ENCODE data around the gene SLC22A1. TPM values are rescaled to one million over a fixed set of nuclear protein-coding genes. Genes with fewer than 3 reads are reported as not detected.
"Not testable (repeated sequence)": the region's sequence is repeated elsewhere in the genome, so short reads cannot be mapped to it uniquely, and the experiment has no call there.

SLC22A1 gene
- polyA plus RNA-seq, 2 of the 4 experiments (the other 2 are of a cell fraction): 2.1 TPM

- no peak for TF ChIP-seq REST (IDR thresholded peaks at IDR 0.05)
Observed at GRCh38 chr6:160132776-160133338, 11.2 kb downstream of the SLC22A1 start (continued).

GRCh38 chr6:160133441-160134336, 12.1 kb downstream of the SLC22A1 start:
- no peak for ATAC-seq
- 93% methylated on average over 34 of the region's 47 CpGs for WGBS (ENCODE audit: missing lambda C conversion rate)

GRCh38 chr6:160134337-160134751, 12.7 kb downstream of the SLC22A1 start:
- H3K4me3 ChIP-seq; H3K27ac ChIP-seq; DNase-seq (ENCODE audit: low read depth in 1 of 2, low spot score in 1 of 2); ATAC-seq; H3K9me3 ChIP-seq; FAIRE-seq; H3K4me2 ChIP-seq; POLR2A ChIA-PET: not testable (repeated sequence)
- WGBS (ENCODE audit: missing lambda C conversion rate): 83% methylated on average over 1 of the region's 20 CpGs
- peaks cover 29% of the 10 kb centered on the region for H3K4me1 ChIP-seq
- CTCF ChIA-PET: interaction anchor here (1.5 to 1.8 kb wide), 2 partner anchors 321 to 322 kb away, joined by 4 read pairs; no protein-coding TSS in a partner anchor

More at GRCh38 chr6:160133441-160134336, 12.1 kb downstream of the SLC22A1 start:
- Histone ChIP-seq H3K4me1 (peaks cover 26% of the 10 kb centered on the region), H3K4me3 (no peak overlapping the region), H3K4me2 (no peak overlapping the region), H3K9me3 (no peaks in the 10 kb centered on the region), H3K27ac (no peak overlapping the region)
- no peak for DNase-seq (ENCODE audit: low read depth in 1 of 2, low spot score in 1 of 2)
- TF ChIP-seq EHF (CRISPR knock-in tag; IDR thresholded peaks at IDR 0.05) (no peak), CHD2 (IDR thresholded peaks at IDR 0.05; ENCODE audit: low read length, partially characterized antibody) (no peak), GATA3 (IDR thresholded peaks at IDR 0.05; ENCODE audit: borderline replicate concordance) (no peak), POLR2A (IDR thresholded peaks at IDR 0.05; ENCODE audit: low read length) (no peak), ZSCAN20 (CRISPR knock-in tag; IDR thresholded peaks at IDR 0.05) (no peak), HMGXB4 (CRISPR knock-in tag; IDR thresholded peaks at IDR 0.05; ENCODE audit: borderline replicate concordance) (no peak), RFX5 (IDR thresholded peaks at IDR 0.05) (no peak), CBX2 (IDR thresholded peaks at IDR 0.05; ENCODE audit: borderline replicate concordance, low read depth) (no peak), BCL3 (IDR thresholded peaks at IDR 0.05) (no peak), KDM5A (IDR thresholded peaks at IDR 0.05) (no peak), MAFK (IDR thresholded peaks at IDR 0.05; ENCODE audit: partially characterized antibody) (no peak), NPAS2 (CRISPR knock-in tag; IDR thresholded peaks at IDR 0.05; ENCODE audit: borderline replicate concordance) (no peak), HDAC2 (IDR thresholded peaks at IDR 0.05) (no peak), TP53 (CRISPR knock-in tag; IDR thresholded peaks at IDR 0.05) (no peak), HOXA7 (CRISPR knock-in tag; IDR thresholded peaks at IDR 0.05) (no peak), FOSL2 (IDR thresholded peaks at IDR 0.05) (no peak), FOSL2 (CRISPR knock-in tag; IDR thresholded peaks at IDR 0.05) (no peak), BHLHE40 (IDR thresholded peaks at IDR 0.05; ENCODE audit: low read depth, low read length) (no peak)
- POLR2A ChIA-PET: no interaction called here
- no peak for FAIRE-seq
- CTCF ChIA-PET: interaction anchor here (1.5 to 1.8 kb wide), 2 partner anchors 322 to 323 kb away, joined by 4 read pairs; no protein-coding TSS in a partner anchor

All from A549 (cell line).